Measurements from ENCODE around the gene TNFSF15. TPM values are rescaled to one million over a fixed set of nuclear protein-coding genes. Genes with fewer than 3 reads are reported as not detected.

TNFSF15 gene
- total RNA-seq, 2 donors from 2014 or later, result 0.05 TPM; not detected in 1

DNA sequence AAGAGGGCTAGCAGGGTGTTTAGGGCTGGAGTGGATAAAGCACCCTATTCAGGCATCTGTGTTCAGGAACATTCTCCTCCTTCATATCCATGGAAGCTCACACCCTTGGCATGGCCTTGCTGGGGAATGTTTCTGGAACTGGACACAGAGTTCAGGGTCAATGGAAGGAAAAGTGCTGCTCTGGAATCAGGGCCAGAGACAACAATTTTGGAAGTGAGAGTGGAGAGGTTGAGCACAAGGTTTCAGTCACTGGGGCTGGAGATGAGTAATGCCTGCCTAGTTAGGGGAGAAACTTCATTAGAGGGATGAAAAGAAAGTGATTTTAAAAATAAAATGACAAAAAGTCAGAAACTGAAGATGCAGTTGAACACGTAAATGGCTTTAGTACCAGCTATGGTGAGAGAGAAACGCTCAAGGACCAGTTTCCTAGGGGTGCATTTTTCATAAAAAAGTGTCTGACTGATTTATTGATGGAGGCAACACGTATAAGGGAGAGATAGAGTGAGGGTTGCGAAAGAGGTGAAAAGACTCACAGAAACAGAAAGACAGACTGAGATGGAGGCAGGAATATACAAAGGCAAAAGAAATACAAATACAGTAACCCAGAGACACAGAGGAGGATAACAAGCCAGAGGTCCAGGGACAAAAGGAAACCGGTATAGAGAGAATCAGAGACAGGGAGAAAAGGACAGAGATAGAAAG lies 8.0 kb upstream of the TNFSF15 start:
- no peaks in the 10 kb centered on the region for H3K27me3 Mint-ChIP-seq
- peaks cover 4% of the 10 kb centered on the region for H3K4me1 Mint-ChIP-seq
- no peak overlapping the region for H3K4me3 Mint-ChIP-seq
- H3K27ac Mint-ChIP-seq, result no peak overlapping the region
- H3K9me3 ChIP-seq (ENCODE audit: control insufficient read depth, low read length, poor library complexity, severe bottlenecking), result peaks cover 2% of the 10 kb centered on the region
- no peak for ATAC-seq
- no peak for DNase-seq
- H3K36me3 Mint-ChIP-seq (ENCODE audit: low read depth), result no peaks in the 10 kb centered on the region

GRCh38 chr9:114811966-114812636 lies 6.3 kb upstream of the TNFSF15 start:
- ATAC-seq (no peak), DNase-seq (no peak)
- Mint-ChIP-seq H3K27me3 (no peaks in the 10 kb centered on the region), H3K36me3 (ENCODE audit: low read depth) (no peaks in the 10 kb centered on the region), H3K4me1 (peaks cover 13% of the 10 kb centered on the region), H3K4me3 (no peak overlapping the region), H3K27ac (no peak overlapping the region)
- peaks cover 2% of the 10 kb centered on the region for H3K9me3 ChIP-seq (ENCODE audit: control insufficient read depth, low read length, poor library complexity, severe bottlenecking)

DNA sequence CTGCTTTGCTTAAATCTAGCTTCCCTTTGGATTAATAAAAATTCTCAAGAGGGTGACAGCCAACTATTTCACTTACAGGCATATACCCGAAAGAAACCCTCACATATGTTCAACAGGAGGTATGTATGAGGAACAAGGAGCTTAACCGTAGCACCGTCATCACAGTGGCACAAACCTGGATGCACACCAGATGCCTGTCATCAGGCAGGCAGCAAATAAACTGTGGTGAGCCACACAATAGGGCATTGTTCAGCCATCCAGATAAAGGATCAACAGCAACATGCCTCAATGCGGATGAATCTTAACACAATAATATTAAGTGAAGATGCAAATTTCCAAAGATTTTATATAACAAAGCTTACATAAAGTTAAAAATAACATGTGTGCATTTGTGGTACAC lies 5.5 kb upstream of the TNFSF15 start:
- DNase-seq, result no peak
- Mint-ChIP-seq H3K4me1 (peaks cover 19% of the 10 kb centered on the region), H3K27ac (no peak overlapping the region), H3K27me3 (no peaks in the 10 kb centered on the region), H3K4me3 (no peak overlapping the region), H3K36me3 (ENCODE audit: low read depth) (no peaks in the 10 kb centered on the region)
- no peak for ATAC-seq
- peaks cover 2% of the 10 kb centered on the region for H3K9me3 ChIP-seq (ENCODE audit: control insufficient read depth, low read length, poor library complexity, severe bottlenecking)

GRCh38 chr9:114810614-114811013 lies 4.8 kb upstream of the TNFSF15 start:
- no peak overlapping the region for H3K27ac Mint-ChIP-seq
- DNase-seq (no peak), ATAC-seq (no peak)
- H3K9me3 ChIP-seq (ENCODE audit: control insufficient read depth, low read length, poor library complexity, severe bottlenecking), result peaks cover 2% of the 10 kb centered on the region
- H3K27me3 Mint-ChIP-seq, result no peaks in the 10 kb centered on the region
- H3K4me1 Mint-ChIP-seq, result peaks cover 26% of the 10 kb centered on the region
- no peak overlapping the region for H3K4me3 Mint-ChIP-seq
- no peaks in the 10 kb centered on the region for H3K36me3 Mint-ChIP-seq (ENCODE audit: low read depth)

DNA sequence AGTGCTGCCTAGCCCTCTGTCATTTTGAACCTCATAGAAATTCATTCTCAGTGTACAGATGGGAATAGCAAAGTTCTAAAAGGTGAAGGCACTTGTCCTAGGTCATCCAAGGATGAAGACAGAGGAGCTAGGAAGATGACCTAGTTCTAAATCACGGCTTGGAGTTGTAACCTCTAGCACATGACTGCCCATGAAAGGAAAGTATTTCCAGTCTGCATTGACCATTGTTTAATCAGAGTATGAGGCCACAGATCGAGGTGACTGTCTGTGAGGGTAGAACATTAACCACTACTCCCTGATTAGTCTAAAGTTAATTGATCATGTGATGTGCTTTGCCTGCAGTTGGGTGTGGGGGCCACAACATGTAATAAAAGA lies 674 bp upstream of the TNFSF15 start:
- Mint-ChIP-seq H3K27me3 (no peaks in the 10 kb centered on the region), H3K4me1 (peaks cover 31% of the 10 kb centered on the region), H3K27ac (peak overlapping the region; percentile 76), H3K4me3 (peak overlapping the region; percentile 78), H3K36me3 (ENCODE audit: low read depth) (no peaks in the 10 kb centered on the region)
- no peak for ATAC-seq
- no peaks in the 10 kb centered on the region for H3K9me3 ChIP-seq (ENCODE audit: control insufficient read depth, low read length, poor library complexity, severe bottlenecking)
- DNase-seq, result no peak

GRCh38 chr9:114804505-114804904 lies 1.3 kb downstream of the TNFSF15 start:
- DNase-seq (no peak), ATAC-seq (no peak)
- H3K36me3 Mint-ChIP-seq (ENCODE audit: low read depth), result peaks cover 2% of the 10 kb centered on the region
- H3K9me3 ChIP-seq (ENCODE audit: control insufficient read depth, low read length, poor library complexity, severe bottlenecking), result no peaks in the 10 kb centered on the region
- peaks cover 36% of the 10 kb centered on the region for H3K4me1 Mint-ChIP-seq
- no peak overlapping the region for H3K27ac Mint-ChIP-seq
- no peaks in the 10 kb centered on the region for H3K27me3 Mint-ChIP-seq
- no peak overlapping the region for H3K4me3 Mint-ChIP-seq

DNA sequence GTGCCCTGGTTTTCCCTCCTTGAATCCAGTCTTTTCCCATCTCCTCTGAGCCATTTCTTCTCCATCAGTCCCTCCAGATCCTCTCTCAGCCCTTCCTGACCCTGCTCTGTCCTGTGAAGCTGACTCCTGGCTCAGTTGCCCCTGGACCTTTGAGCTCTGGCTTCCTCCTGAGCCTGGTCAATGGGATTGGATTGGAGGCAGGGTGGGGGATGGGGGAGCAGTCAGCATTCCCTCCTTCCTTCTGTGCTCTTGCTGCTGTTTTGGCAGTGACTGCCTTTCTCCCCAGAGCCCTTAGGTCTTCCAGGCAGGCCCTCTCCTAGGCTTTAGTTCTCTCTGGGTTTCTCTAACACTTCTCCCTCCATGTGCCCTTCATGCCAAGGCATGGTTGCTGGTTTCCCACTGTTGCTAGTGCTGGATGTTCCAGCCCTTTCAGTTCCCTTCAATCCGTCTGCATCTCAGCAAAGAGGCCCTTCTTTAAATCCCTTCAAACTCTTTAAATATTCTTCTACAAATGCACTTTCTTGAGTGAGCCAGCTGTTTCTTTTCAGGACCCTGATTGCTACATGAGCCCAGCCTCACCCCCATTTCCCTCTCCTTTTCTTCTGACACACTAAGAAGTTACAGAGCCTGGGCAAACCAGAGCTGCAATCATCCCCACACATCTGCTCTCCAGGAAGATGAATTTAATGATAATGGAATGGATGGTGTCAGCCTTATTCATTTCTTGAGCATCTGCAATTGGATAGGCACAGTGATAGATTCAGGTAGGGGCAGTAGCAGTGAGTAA lies 2.2 kb downstream of the TNFSF15 start:
- Mint-ChIP-seq H3K27me3 (no peaks in the 10 kb centered on the region), H3K36me3 (ENCODE audit: low read depth) (peaks cover 2% of the 10 kb centered on the region), H3K4me3 (no peak overlapping the region), H3K27ac (peak overlapping the region; percentile 5), H3K4me1 (peaks cover 34% of the 10 kb centered on the region)
- DNase-seq (no peak), ATAC-seq (no peak)
- H3K9me3 ChIP-seq (ENCODE audit: control insufficient read depth, low read length, poor library complexity, severe bottlenecking), result no peaks in the 10 kb centered on the region

- DNase-seq (no peak), ATAC-seq (no peak)
- no peak overlapping the region for H3K27ac Mint-ChIP-seq
- H3K9me3 ChIP-seq (ENCODE audit: control insufficient read depth, low read length, poor library complexity, severe bottlenecking), result no peaks in the 10 kb centered on the region
- peaks cover 12% of the 10 kb centered on the region for H3K4me1 Mint-ChIP-seq
- H3K36me3 Mint-ChIP-seq (ENCODE audit: low read depth), result peaks cover 2% of the 10 kb centered on the region
- H3K4me3 Mint-ChIP-seq, result no peak overlapping the region
- H3K27me3 Mint-ChIP-seq, result no peaks in the 10 kb centered on the region
Observed at GRCh38 chr9:114799925-114800324, 5.9 kb downstream of the TNFSF15 start.

DNA sequence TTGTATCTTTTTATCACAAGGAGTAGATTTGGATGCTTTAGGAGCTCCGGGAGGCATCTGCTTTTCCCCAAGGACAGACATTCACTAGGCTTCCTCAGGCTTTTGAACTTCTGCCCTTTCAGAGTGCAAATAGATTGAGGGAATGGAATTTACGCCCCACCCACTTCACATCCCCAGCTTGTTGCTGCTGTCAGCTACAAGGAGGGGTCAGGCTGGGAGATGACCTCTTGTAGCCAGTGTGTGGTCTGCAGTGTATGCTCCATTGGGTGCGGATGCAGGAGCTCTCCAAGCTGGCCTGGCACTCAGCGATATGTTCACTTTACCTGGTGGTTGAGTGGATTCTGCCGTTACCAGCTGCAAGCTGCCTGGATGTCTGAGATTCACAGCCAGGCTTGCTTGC lies 6.4 kb downstream of the TNFSF15 start:
- Mint-ChIP-seq H3K4me1 (peaks cover 12% of the 10 kb centered on the region), H3K36me3 (ENCODE audit: low read depth) (peaks cover 2% of the 10 kb centered on the region), H3K27me3 (no peaks in the 10 kb centered on the region), H3K4me3 (no peak overlapping the region), H3K27ac (no peak overlapping the region)
- no peaks in the 10 kb centered on the region for H3K9me3 ChIP-seq (ENCODE audit: control insufficient read depth, low read length, poor library complexity, severe bottlenecking)
- ATAC-seq (no peak), DNase-seq (no peak)

DNA sequence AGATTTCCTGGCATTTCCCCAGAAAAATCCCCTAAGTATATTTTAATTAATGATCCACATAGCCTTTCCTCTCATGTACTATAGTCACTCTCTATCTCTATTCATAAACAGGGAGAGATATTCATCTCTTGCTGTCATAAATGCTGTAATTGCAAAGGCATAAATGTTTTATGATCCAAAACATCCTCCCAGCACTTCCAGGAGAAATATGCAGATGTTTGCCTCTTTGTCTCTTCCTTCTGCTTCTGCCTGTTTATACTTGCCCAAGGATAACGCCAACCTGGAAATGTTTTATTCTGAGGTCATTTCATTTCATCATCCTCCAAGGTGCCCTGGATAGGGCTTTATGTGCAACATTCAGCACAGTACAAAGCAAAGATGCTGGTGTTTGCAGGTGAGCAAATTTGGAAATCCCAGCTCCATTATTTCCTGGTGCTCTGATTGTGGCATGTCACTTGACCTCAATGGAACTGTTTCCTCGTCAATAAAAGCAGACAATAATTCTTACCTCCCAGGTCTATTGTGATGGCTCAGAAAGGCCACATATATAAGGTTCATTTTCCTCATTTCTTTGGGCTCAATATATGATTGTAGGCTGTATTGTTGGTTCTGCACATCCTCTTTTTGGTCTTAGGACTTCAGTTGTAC lies 6.9 kb downstream of the TNFSF15 start:
- Mint-ChIP-seq H3K4me1 (peaks cover 12% of the 10 kb centered on the region), H3K36me3 (ENCODE audit: low read depth) (peaks cover 2% of the 10 kb centered on the region), H3K27ac (no peak overlapping the region), H3K4me3 (no peak overlapping the region), H3K27me3 (no peaks in the 10 kb centered on the region)
- DNase-seq (no peak), ATAC-seq (no peak)
- no peaks in the 10 kb centered on the region for H3K9me3 ChIP-seq (ENCODE audit: control insufficient read depth, low read length, poor library complexity, severe bottlenecking)

- DNase-seq, result no peak
- H3K9me3 ChIP-seq (ENCODE audit: control insufficient read depth, low read length, poor library complexity, severe bottlenecking), result no peaks in the 10 kb centered on the region
- Mint-ChIP-seq H3K36me3 (ENCODE audit: low read depth) (peaks cover 2% of the 10 kb centered on the region), H3K4me3 (no peak overlapping the region), H3K27me3 (no peaks in the 10 kb centered on the region), H3K4me1 (peaks cover 8% of the 10 kb centered on the region), H3K27ac (no peak overlapping the region)
- no peak for ATAC-seq
Observed at GRCh38 chr9:114798101-114798500, 7.7 kb downstream of the TNFSF15 start.

- no peaks in the 10 kb centered on the region for H3K9me3 ChIP-seq (ENCODE audit: control insufficient read depth, low read length, poor library complexity, severe bottlenecking)
- ATAC-seq, result no peak
- H3K27ac Mint-ChIP-seq, result no peak overlapping the region
Observed at GRCh38 chr9:114792396-114792795, 13.4 kb downstream of the TNFSF15 start.

GRCh38 chr9:114791736-114792135 lies 14.1 kb downstream of the TNFSF15 start:
- no peaks in the 10 kb centered on the region for H3K9me3 ChIP-seq (ENCODE audit: control insufficient read depth, low read length, poor library complexity, severe bottlenecking)
- H3K27me3 Mint-ChIP-seq, result no peaks in the 10 kb centered on the region
- H3K4me3 Mint-ChIP-seq, result no peak overlapping the region
- no peak overlapping the region for H3K27ac Mint-ChIP-seq
- H3K36me3 Mint-ChIP-seq (ENCODE audit: low read depth), result no peaks in the 10 kb centered on the region
- DNase-seq (no peak), ATAC-seq (no peak)
- H3K4me1 Mint-ChIP-seq, result peaks cover 2% of the 10 kb centered on the region

More at GRCh38 chr9:114792396-114792795, 13.4 kb downstream of the TNFSF15 start:
- Mint-ChIP-seq H3K27me3 (no peaks in the 10 kb centered on the region), H3K4me1 (peaks cover 2% of the 10 kb centered on the region), H3K4me3 (no peak overlapping the region), H3K36me3 (ENCODE audit: low read depth) (no peaks in the 10 kb centered on the region)
- DNase-seq, result no peak

Measured in T-helper 17 cell (primary cell).